ENCODE measurements around the gene TIMP2.
"Not testable (repeated sequence)": the region's sequence is repeated elsewhere in the genome, so short reads cannot be mapped to it uniquely, and the experiment has no call there.

The TIMP2 gene

DNA sequence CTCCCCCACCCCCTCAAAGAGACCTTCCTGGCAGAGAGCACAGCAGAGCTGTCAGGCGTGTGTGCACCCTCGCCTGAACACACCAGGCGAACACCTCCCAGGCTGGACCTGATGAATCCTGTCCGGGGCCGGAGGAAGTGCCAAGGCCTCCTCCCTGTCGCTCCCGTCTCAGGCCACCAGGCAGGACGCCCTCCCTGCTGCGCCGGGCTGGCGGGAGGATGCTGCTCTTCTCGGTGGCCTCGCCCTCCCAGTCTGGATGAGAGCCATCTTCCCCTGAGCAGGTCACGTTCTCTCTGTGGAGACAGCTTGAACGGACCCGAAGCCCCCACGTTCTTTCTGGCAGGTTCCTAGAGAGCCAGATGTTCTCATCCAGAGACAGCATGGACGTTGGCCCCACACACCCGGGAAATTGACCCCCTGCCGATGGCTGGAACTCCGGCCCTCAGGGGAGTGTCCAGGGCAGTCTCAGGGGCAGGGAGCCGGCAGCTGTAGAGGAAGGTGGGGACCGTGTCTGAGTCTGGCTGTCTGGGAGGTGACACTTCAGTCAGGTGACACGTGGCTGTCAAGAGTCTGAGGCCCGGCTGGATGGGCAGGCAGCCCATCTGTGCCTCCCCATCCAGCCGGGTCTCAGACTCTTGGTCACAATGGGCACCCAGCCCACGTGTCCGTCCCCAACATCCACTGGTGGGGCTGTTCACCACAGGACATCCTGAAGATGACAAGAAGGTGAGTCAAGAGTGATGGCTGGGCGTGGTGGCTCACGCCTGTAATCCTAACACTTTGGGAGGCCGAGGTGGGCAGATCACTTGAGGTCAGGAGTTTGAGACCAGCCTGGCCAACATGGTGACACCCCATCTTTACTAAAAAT, 5.0 kb upstream of the TIMP2 start:
- DNase-seq: no peak

- no peak for DNase-seq
Measured at GRCh38 chr17:78925662-78926555, 722 bp upstream of the TIMP2 start.

DNA sequence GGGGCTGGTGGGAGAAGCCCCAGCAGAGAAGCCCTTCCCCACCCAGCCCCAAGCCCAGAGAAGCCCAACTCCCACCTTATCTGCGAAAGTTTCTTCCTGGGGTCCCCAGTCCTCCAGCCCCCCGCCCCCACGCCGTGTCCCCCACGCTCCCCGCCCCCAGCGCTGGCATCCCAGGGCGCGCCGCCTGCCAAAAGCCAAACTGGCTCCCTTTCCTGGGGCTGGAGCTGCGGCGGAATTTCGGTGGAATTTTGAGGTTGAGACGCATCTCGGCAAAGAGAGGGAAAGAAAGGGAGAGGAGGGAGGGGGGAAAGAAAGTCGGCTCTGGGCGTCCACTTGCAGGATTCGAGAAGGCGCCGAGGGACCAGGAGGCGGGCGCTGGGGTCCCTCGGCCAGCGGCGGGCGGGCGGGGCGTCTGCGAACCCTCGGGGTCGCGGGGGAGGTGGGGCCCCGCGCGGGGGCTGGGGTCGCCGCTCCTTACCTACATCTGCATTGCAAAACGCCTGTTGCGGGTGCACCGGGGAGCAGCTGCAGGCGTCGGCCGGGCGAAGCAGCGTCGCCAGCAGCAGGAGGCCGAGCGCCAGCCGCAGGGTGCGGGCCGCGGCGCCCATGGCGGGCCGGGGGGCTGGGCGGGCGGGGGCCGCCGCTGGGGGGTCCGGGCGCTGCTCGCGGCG, 571 bp downstream of the TIMP2 start:
- no peak for DNase-seq

GRCh38 chr17:78923660-78924453, 1.3 kb downstream of the TIMP2 start:
- DNase-seq: peak in 1 of 4 experiments; percentile 53

DNA sequence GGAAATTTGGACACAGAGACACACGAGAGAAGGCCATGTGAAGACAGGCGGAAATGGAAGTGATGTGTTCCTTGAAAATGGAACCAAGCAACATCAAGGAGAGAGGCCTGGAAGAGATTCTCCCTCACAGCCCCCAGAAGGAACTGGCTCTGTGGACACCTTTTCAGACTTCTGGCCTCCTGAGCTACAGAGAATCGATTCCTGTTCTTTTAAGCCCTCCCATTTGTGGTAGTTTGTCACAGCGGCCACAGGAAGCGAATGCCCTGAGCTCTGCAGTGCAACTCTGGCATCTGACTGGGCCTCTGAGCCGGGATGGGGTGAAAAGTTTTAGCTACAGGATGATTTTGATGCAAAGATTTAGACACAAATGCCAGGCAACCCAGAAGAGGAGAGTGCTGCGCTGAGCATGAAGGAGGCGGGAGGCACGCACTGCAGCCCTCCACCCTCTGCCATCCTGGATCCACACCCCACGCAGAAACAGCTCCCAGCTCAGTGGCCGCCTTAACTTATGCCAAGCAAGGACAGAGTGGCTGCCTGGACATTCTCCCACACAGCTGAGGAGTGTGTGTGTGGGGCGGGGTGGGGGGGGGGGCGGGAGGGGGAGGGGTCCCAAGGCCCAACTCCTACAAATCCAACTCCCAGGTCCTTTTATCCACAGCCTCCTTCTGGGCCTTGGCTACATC, 2.2 kb downstream of the TIMP2 start:
- no peak for DNase-seq

GRCh38 chr17:78921437-78921971, 3.7 kb downstream of the TIMP2 start:
- DNase-seq: no peak

- no peak for DNase-seq
Measured at GRCh38 chr17:78920528-78920927, 4.7 kb downstream of the TIMP2 start.

DNA sequence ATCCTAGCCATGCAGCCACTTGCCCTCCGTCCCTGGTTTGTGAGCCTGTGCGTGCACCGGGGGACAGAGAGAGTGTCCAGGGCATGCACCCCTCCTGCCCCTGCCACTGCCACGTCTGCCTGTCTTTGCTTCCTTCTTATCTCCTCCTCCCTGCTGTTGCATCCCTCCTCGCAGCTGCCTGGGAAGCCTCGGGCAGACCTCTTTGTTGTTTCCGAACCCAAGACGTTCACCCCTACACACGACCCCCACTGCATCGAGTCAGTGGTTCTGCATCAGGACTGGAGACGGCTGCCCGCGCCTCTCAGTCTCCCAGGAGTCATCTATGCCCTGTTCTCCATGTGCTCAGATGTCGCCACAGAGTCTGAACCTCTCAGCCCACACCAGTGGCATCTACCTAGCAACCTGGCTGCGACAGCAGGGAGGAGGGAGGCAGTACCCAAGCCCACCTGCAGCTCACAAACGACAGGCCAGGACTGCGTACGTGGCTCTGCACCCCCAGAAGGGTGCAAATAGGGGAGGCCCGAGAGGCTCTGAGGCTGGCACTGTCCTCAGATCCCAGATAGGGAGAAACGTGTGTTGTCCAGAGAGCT, 5.2 kb downstream of the TIMP2 start:
- DNase-seq: no peak

DNA sequence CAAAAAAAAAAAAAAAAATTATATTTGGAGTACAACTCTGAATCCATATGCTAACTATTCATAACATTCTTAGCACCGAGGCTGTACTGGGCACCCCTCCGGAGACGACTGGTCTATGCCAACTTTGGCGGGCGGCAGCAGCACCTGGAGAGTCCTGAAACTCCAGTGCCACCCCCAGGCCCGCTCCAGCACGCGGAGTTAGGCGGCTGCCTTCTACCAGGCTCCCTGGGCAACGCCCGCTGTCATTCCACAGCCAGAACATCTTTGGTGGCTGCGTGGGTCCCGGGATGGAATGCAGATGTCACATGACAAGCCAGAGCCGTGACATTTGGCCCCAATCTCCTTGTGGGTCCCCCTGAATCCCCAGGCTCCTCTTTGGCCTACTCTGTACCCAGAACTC, 6.2 kb downstream of the TIMP2 start:
- DNase-seq: no peak

GRCh38 chr17:78917451-78918275, 7.5 kb downstream of the TIMP2 start:
- no peak for DNase-seq

- no peak for DNase-seq
Measured at GRCh38 chr17:78915872-78916632, 9.1 kb downstream of the TIMP2 start.

DNA sequence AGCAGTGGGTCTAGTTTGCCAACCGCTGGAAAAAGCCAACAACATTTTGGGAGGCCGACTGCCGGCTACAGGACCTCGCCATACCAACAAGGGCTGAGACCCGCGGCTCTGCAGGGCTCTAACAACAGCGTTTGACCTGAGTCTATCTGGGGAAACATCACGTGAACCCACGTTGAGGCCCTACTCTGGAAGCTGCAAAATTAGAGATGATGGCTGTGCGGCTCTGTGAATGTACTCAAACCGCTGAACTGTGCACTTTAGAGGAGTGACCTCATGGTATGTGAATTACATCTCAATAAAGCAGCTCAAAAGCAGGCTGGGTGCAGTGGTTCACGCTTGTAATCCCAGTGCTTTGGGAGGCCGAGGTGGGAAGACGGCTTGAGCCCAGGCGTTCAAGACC, 12.1 kb downstream of the TIMP2 start:
- DNase-seq: no peak

DNA sequence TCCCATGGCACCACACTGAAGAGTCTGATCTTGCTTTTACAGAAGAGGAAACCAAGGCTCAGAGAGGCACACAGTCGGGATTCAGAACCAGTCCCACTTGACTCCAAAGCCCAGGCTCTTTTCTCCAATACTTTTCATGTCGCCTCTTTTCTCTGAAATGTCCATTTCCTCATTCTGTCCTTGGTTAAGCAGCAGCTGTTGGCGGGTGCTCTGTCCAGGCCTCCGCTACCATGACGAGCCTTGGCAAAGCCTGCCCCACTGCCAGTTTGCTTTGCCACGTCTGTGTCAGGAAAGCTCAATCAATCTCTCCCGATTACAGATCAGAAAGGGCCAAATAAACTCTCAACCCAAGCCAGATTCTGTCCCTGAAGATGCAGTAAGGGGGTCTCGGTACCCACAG, 13.1 kb downstream of the TIMP2 start:
- DNase-seq: no peak

DNA sequence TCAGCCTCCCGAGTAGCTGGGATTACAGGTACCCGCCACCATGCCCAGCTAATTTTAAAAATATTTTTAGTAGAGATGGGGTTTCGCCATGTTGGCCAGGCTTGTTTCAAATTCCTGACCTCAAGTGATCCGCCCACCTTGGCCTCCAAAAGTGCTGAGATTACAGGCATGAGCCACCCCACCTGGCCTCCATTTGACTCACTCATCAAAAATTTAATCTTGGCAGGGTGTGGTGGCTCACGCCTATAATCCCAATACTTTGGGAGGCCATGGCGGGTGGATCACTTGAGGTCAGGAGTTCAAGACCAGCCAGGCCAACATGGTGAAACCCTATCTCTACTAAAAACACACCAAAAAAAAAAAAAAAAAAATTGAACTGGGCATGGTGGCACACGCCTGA, 13.6 kb downstream of the TIMP2 start:
- not testable (repeated sequence) for DNase-seq

DNA sequence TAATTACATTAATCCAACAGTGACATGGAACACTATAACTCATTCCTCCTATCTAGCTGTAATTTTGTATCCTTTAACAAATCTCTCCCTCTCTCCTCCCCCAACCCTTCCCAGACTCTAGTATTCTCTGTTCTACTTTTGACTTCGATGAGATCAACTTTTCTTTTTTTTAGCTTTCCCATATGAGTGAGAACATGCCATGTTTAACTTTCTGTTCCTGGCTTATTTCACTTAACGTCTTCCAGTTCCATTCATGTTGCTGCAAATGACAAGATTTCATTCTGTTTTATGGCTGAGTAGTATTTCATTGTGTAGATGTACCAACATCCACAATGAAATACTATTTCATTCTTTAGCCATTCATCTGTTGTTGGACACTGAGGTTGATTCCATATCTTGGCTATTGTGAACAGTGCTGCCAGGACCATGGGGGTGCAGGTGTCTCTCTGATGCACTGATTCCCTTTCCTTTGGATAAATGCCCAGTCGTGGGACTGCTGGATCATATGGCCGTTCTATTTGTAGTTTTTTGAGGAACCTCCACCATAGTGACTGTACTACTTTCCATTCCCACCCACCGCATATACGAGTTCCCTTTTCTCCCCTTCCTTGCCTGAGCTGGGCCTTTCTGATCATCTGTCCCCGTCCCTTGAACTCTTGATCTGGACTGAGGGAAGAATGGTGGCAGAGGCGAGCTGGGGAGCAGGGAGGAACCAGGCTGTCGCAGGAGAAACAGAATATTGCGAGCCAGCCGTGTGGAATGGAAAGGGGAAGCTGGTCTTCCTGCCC, 14.5 kb downstream of the TIMP2 start:
- no peak for DNase-seq

GRCh38 chr17:78908426-78908825, 16.8 kb downstream of the TIMP2 start:
- no peak for DNase-seq

- no peak for DNase-seq
Measured at GRCh38 chr17:78905541-78905940, 19.6 kb downstream of the TIMP2 start.

DNA sequence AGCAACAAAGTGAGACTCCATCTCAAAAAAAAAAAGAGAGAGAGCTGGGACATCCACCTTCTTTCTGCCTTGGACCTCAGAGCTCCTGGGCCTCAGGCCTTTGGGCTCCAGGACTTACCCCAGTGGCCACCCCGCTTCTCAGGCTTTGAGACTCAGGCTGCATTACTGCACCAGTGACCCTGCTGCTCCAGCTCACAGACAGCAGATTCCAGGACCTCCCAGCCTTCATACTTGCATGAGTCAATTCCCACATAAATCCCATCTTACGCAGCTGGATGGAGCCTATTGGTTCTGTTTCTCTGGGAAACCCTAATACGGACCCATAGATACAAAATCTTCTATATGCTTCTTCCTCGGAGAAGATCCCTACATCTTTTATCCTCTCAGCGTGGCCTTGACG, 20.1 kb downstream of the TIMP2 start:
- DNase-seq: no peak

DNA sequence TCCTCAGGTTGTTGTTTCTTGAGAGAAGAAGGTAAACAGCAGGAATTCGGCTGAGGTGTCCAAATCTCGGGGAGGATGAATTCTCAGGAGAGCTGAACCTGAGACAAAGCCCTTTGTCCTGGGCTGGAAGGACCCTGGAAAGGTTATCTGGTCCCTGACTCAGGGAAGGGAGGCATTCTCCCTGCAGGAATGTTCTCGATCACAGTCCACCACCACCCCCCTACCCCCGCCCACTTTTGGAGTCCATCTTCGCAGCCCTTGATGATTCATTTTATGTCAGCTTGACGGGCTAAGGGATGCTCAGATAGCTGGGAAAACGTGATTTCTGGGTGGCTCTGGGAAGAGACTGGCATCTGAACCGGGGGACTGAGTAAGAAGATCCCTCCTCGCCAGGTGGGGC, 20.8 kb downstream of the TIMP2 start:
- DNase-seq: no peak

All from activated naive CD4-positive, alpha-beta T cell (primary cell).